ENCODE measurements around the gene ZFR. TPM values are rescaled to one million over a fixed set of nuclear protein-coding genes. Genes with fewer than 3 reads are reported as not detected.
"Not testable (repeated sequence)": the region's sequence is repeated elsewhere in the genome, so short reads cannot be mapped to it uniquely, and the experiment has no call there.

ZFR gene
- polyA plus RNA-seq, 1 of the 3 experiments (the other 2 are of a cell fraction) = 24.6 TPM

- no peak for TF ChIP-seq MAX (IDR thresholded peaks at IDR 0.05; ENCODE audit: low read depth)
These were observed 127.5 kb downstream of the ZFR start (continued) for GRCh38 chr5:32317041-32317440.

- TF ChIP-seq EP300 (IDR thresholded peaks at IDR 0.05; ENCODE audit: borderline replicate concordance in 1 of 2, low read depth in 1 of 2, low read length in 1 of 2) = no peak
- no peaks in the 10 kb centered on the region for H3K9me3 ChIP-seq
- H3K9me2 ChIP-seq = no peaks in the 10 kb centered on the region
- CTCF ChIA-PET = interaction anchor here (1.3 kb wide), 1 partner anchor 13 kb away, joined by 3 read pairs; no protein-coding TSS in a partner anchor
- no peak overlapping the region for H3K9ac ChIP-seq
- H3K36me3 ChIP-seq (replicated peaks in 1 of 2; ENCODE audit: control insufficient read depth in 1 of 2, insufficient read depth in 2 of 2, low read length in 1 of 2) = no peaks in the 10 kb centered on the region
- H3K4me3 ChIP-seq (ENCODE audit: low read depth in 2 of 2, low read length in 1 of 2) = no peak overlapping the region
- no peak overlapping the region for H3K27ac ChIP-seq (ENCODE audit: low read depth in 2 of 2, low read length in 1 of 2)
- DNase-seq = no peak
- POLR2A ChIA-PET = no interaction called here
- peaks cover 9% of the 10 kb centered on the region for H3F3A ChIP-seq (replicated peaks; ENCODE audit: insufficient read depth)
- 79% methylated on average over 8 of the region's 8 CpGs for WGBS (ENCODE audit: low lambda C conversion rate)
- peaks cover 16% of the 10 kb centered on the region for H3K79me2 ChIP-seq (ENCODE audit: insufficient read depth)
- H2AFZ ChIP-seq (ENCODE audit: low read depth) = no peak overlapping the region
- H3K4me2 ChIP-seq = no peak overlapping the region
- H3K4me1 ChIP-seq (ENCODE audit: control insufficient read depth in 1 of 2, insufficient read depth in 2 of 2, low read depth in 1 of 2, low read length in 1 of 2) = peaks cover 9% of the 10 kb centered on the region in 2 experiments; a peak in 3 of 4 replicates
- H3K27me3 ChIP-seq (ENCODE audit: insufficient read depth) = no peaks in the 10 kb centered on the region
- H4K20me1 ChIP-seq (ENCODE audit: insufficient read depth) = no peaks in the 10 kb centered on the region; the same call in 1 of the 2 replicates
These were observed 129.1 kb downstream of the ZFR start for GRCh38 chr5:32315221-32316014.

- DNase-seq = no peak
- no peak overlapping the region for H3K4me2 ChIP-seq
- peaks cover 9% of the 10 kb centered on the region in 2 experiments; a peak in 3 of 4 replicates for H3K4me1 ChIP-seq (ENCODE audit: control insufficient read depth in 1 of 2, insufficient read depth in 2 of 2, low read depth in 1 of 2, low read length in 1 of 2)
- H3K36me3 ChIP-seq (replicated peaks in 1 of 2; ENCODE audit: control insufficient read depth in 1 of 2, insufficient read depth in 2 of 2, low read length in 1 of 2) = no peaks in the 10 kb centered on the region
- no peak overlapping the region for H3K27ac ChIP-seq (ENCODE audit: low read depth in 2 of 2, low read length in 1 of 2)
- H2AFZ ChIP-seq (ENCODE audit: low read depth) = no peak overlapping the region
- ChIA-PET POLR2A (no interaction called here), CTCF (interaction anchor here (0.7 to 1.3 kb wide), 3 partner anchors 13 to 276 kb away, joined by 3 read pairs; partner anchors contain the start of gene GOLPH3)
- no peaks in the 10 kb centered on the region for H3K9me2 ChIP-seq
- H3K4me3 ChIP-seq (ENCODE audit: low read depth in 2 of 2, low read length in 1 of 2) = no peak overlapping the region
- H3F3A ChIP-seq (replicated peaks; ENCODE audit: insufficient read depth) = peaks cover 9% of the 10 kb centered on the region
- H3K79me2 ChIP-seq (ENCODE audit: insufficient read depth) = peaks cover 24% of the 10 kb centered on the region
- TF ChIP-seq TCF12 (IDR thresholded peaks at IDR 0.05) = no peak
- no peak for TF ChIP-seq RCOR1 (IDR thresholded peaks at IDR 0.05; ENCODE audit: low read length)
- no peaks in the 10 kb centered on the region; the same call in 1 of the 2 replicates for H4K20me1 ChIP-seq (ENCODE audit: insufficient read depth)
- no peak overlapping the region for H3K9ac ChIP-seq
- WGBS (ENCODE audit: low lambda C conversion rate) = 77% methylated on average over 5 of the region's 5 CpGs
- no peaks in the 10 kb centered on the region for H3K9me3 ChIP-seq
- H3K27me3 ChIP-seq (ENCODE audit: insufficient read depth) = no peaks in the 10 kb centered on the region
These were observed 129.9 kb downstream of the ZFR start for GRCh38 chr5:32314658-32315057.

GRCh38 chr5:32314152-32314488, 130.4 kb downstream of the ZFR start:
- H3K4me2 ChIP-seq; POLR2A ChIA-PET; H2AFZ ChIP-seq (ENCODE audit: low read depth); H3K9me2 ChIP-seq; H3K36me3 ChIP-seq (replicated peaks in 1 of 2; ENCODE audit: control insufficient read depth in 1 of 2, insufficient read depth in 2 of 2, low read length in 1 of 2); H3K27ac ChIP-seq (ENCODE audit: low read depth in 2 of 2, low read length in 1 of 2); H3K27me3 ChIP-seq (ENCODE audit: insufficient read depth); H3K4me1 ChIP-seq (ENCODE audit: control insufficient read depth in 1 of 2, insufficient read depth in 2 of 2, low read depth in 1 of 2, low read length in 1 of 2); DNase-seq; H3K4me3 ChIP-seq (ENCODE audit: low read depth in 2 of 2, low read length in 1 of 2); H3K9me3 ChIP-seq; H3F3A ChIP-seq (replicated peaks; ENCODE audit: insufficient read depth); H3K9ac ChIP-seq; H4K20me1 ChIP-seq (ENCODE audit: insufficient read depth): not testable (repeated sequence)
- peaks cover 29% of the 10 kb centered on the region for H3K79me2 ChIP-seq (ENCODE audit: insufficient read depth)
- WGBS (ENCODE audit: low lambda C conversion rate) = 84% methylated on average over 10 of the region's 10 CpGs
- CTCF ChIA-PET = interaction anchor here (0.7 to 1.3 kb wide), 2 partner anchors 140 to 276 kb away, joined by 3 read pairs; partner anchors contain the start of gene GOLPH3
